Measurements from ENCODE around the gene SEC61B. TPM values are rescaled to one million over a fixed set of nuclear protein-coding genes. Genes with fewer than 3 reads are reported as not detected.

The SEC61B gene
- total RNA-seq, 4 donors from 2014 or later: 62.5 to 84.0 (median 73.5) TPM

GRCh38 chr9:99239341-99240060, 17.4 kb downstream of the SEC61B start:
- 59 to 70% methylated on average over 4 to 5 of the region's 6 CpGs for WGBS, 2 donors (ENCODE audit: low coverage in 1 of 2)
- Histone ChIP-seq H3K36me3 (peaks cover 0 to 52% of the 10 kb centered on the region in 2 donors), H3K27me3 (no peaks in the 10 kb centered on the region), H3K27ac (no peak overlapping the region), H3K4me3 (no peak overlapping the region), H3K4me1 (no peaks in the 10 kb centered on the region), H3K9me3 (no peaks in the 10 kb centered on the region)
- ATAC-seq: no peak
- no peak for TF ChIP-seq CTCF (IDR thresholded peaks at IDR 0.05)

- TF ChIP-seq EP300 (IDR thresholded peaks at IDR 0.05) (no peak), CTCF (IDR thresholded peaks at IDR 0.05) (no peak), POLR2AphosphoS5 (IDR thresholded peaks at IDR 0.05) (no peak), POLR2A (IDR thresholded peaks at IDR 0.05) (no peak)
- peaks cover 0 to 45% of the 10 kb centered on the region in 2 donors for H3K36me3 ChIP-seq
- no peaks in the 10 kb centered on the region for H3K27me3 ChIP-seq
- WGBS, 2 donors (ENCODE audit: low coverage in 1 of 2): 87 to 88% methylated on average over 6 to 7 of the region's 7 CpGs
- no peak for ATAC-seq
- no peak overlapping the region for H3K27ac ChIP-seq
- H3K9me3 ChIP-seq: no peaks in the 10 kb centered on the region
- H3K4me1 ChIP-seq: no peaks in the 10 kb centered on the region
- no peak overlapping the region for H3K4me3 ChIP-seq
Measured at GRCh38 chr9:99241106-99241505, 19.0 kb downstream of the SEC61B start.

GRCh38 chr9:99244344-99245260, 22.5 kb downstream of the SEC61B start:
- Histone ChIP-seq H3K27me3 (no peaks in the 10 kb centered on the region), H3K4me1 (no peaks in the 10 kb centered on the region), H3K4me3 (no peak overlapping the region), H3K27ac (no peak overlapping the region), H3K9me3 (no peaks in the 10 kb centered on the region), H3K36me3 (peaks cover 0 to 15% of the 10 kb centered on the region in 2 donors)
- TF ChIP-seq EP300 (IDR thresholded peaks at IDR 0.05) (no peak), POLR2AphosphoS5 (IDR thresholded peaks at IDR 0.05) (no peak), CTCF (IDR thresholded peaks at IDR 0.05) (no peak), POLR2A (IDR thresholded peaks at IDR 0.05) (no peak)
- ATAC-seq: no peak
- 73 to 80% methylated on average over 2 to 3 of the region's 3 CpGs for WGBS, 2 donors (ENCODE audit: low coverage in 1 of 2)

- TF ChIP-seq POLR2A (IDR thresholded peaks at IDR 0.05) (no peak), POLR2AphosphoS5 (IDR thresholded peaks at IDR 0.05) (no peak), EP300 (IDR thresholded peaks at IDR 0.05) (no peak), CTCF (IDR thresholded peaks at IDR 0.05) (no peak)
- Histone ChIP-seq H3K36me3 (no peaks in the 10 kb centered on the region), H3K4me3 (no peak overlapping the region), H3K9me3 (no peaks in the 10 kb centered on the region), H3K27ac (no peak overlapping the region), H3K27me3 (no peaks in the 10 kb centered on the region), H3K4me1 (no peaks in the 10 kb centered on the region)
- ATAC-seq: no peak
Measured at GRCh38 chr9:99249619-99250018, 27.5 kb downstream of the SEC61B start.
